Astrocyte (in vitro differentiated cells and primary cell): ENCODE data around the gene PPIA.

ENCODE experiments used
- CTCF ChIP-seq: IDR thresholded peaks from 2 replicates; pipeline ENCODE4 v1.5.1; 2011; ENCODE audit warnings: low read depth, mild to moderate bottlenecking, inconsistent platforms, low read length, moderate library complexity; ENCODE audit not compliant: insufficient read depth
- EZH2 ChIP-seq: IDR thresholded peaks from 2 replicates; pipeline ENCODE4 v1.6.1; 2012; ENCODE audit warnings: mild to moderate bottlenecking, low read length, inconsistent platforms; ENCODE audit not compliant: insufficient read depth

DNA sequence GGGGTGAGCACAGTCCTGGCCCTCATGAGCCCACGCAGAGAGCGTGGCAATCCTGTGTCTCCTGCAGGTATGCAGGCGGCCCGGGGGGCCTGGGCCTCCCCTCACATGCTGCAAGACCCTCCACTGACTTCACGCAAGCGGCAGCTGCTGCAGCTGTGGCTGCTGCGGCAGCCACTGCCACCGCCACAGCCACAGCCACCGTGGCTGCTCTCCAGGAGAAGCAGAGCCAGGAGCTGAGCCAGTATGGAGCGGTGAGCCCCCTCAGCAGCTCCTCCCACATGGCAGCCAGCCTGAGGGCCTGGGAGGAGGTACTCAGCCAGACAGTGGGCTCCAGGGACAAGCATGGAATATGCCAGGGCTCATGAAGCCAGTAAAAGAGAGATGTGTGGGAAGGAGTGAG is 39.2 kb upstream of the PPIA start:
- TF ChIP-seq CTCF (no peak), EZH2 (no peak)
